ENCODE measurements around the gene ENOX1.

Gene ENOX1

DNA sequence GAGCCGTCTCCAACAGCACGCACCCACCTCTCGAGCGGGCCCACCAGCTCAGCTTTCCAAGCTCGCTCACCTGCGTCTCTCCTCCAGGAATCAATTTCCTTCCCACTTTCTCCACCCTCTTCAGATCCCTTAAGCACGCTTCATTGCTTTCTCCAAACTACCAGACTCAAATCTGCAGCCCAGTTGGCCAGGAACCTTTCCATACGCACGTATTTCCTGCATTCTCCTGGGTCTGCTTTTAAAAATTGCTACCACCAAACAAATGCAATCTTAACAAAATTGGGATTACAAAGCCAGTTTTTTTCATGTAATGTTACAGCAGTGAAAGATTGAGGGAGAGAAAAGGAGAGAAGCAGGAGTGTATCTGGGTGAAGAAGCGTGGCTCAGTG, 1.5 kb downstream of the ENOX1 start:
- TF ChIP-seq, protein P1, sequence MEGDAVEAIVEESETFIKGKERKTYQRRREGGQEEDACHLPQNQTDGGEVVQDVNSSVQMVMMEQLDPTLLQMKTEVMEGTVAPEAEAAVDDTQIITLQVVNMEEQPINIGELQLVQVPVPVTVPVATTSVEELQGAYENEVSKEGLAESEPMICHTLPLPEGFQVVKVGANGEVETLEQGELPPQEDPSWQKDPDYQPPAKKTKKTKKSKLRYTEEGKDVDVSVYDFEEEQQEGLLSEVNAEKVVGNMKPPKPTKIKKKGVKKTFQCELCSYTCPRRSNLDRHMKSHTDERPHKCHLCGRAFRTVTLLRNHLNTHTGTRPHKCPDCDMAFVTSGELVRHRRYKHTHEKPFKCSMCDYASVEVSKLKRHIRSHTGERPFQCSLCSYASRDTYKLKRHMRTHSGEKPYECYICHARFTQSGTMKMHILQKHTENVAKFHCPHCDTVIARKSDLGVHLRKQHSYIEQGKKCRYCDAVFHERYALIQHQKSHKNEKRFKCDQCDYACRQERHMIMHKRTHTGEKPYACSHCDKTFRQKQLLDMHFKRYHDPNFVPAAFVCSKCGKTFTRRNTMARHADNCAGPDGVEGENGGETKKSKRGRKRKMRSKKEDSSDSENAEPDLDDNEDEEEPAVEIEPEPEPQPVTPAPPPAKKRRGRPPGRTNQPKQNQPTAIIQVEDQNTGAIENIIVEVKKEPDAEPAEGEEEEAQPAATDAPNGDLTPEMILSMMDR (IDR thresholded peaks at IDR 0.05) = no peak

DNA sequence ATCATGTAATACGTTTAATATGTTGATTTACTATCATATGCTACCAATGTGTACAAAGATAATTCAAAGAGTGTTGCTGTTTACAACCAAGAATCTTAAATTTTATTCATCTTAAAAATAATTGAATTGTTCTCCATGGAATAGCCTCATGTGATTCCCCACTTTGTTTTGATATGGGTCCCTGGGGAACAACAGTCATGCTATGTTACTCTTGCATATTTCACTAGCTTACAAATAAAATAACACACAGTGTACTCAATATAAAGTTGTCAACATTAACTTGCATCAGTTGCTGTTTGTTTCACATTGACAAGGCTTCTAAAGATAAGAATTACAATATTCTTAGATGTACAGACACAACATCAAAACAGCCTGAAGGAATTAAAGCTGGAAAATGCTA, 2.3 kb downstream of the ENOX1 start:
- TF ChIP-seq, protein P1 (IDR thresholded peaks at IDR 0.05) = no peak

DNA sequence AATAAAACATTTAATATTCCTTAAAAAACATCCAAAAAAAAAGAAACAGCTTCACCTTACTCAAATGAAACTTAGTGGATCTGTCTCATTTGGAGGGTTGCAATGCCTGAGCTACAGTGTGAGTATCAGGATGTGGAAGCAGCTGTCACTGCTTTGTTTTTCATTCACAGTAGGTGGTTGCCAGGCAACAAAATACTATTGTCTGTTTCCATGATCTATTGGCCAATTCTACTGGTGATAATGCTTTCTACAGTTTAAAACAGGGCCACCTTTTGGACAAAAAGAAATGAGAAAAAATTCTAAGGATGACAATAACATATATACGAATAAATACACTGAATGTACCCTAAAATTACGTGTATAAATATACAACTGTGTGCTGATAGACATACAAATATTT, 3.0 kb downstream of the ENOX1 start:
- TF ChIP-seq, protein P1 (IDR thresholded peaks at IDR 0.05) = no peak

DNA sequence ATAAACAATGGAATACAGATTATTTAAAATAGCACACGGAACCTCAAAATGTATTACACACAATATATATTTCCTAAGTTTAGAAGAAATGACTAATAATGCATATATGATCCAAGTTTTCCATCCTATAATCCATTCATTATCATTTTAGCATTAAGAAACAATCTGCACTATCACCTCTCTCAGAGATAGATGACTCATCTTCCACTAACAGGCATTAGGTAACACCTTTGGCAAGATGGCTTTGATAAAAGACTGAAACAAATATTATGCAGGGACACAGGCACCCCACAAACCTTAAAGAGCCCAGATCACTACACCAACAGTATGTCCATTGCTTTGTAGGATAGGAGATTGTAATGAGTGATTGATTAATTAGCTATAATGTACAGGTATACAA, 4.1 kb downstream of the ENOX1 start:
- TF ChIP-seq, protein P1 (IDR thresholded peaks at IDR 0.05) = no peak

DNA sequence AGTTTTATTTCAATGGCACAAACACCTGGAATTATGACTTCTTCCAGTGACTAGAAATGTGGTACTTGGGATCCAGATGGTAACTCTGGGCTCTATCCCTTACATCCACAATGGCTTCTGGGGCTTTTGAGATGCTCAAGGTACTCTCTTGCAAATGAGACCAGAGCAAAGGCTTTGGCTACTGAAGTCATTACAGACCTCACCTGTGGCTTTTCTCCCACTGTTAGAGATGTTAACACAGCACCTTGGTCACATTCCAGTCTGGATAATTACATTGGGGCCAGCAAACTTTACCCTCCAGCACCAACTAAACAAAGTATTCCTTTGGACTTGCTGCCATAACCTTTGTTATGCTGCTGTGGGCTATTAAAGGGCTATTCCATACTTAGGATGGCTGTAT, 6.1 kb downstream of the ENOX1 start:
- TF ChIP-seq, protein P1 (IDR thresholded peaks at IDR 0.05) = no peak

DNA sequence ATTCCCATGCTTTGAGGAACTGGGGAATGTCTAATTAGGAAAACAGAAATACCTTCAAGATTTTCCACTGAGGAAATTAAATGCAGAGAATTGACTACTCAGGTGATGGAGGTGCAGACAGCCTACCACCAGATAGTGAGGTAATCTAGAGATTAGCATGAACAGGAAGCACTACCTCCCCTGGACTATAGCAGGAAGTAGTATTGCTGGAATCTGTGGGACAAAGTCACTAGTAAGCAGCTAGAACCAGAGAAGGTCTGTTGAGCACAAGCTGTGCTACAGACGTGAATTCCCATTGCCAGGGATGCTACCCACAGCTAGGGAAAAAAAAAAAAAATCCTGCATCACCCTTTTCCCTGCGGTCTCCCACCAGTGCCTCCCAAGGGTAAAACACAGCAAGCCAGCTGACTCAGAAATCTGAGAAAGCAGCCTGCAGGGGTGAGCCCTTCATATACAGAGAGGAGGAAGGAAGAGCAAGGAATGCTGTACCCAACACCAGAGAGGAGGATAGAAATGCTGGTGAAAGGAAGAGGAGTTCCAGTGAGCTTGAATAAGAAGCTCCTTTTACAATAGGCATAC, 10.2 kb downstream of the ENOX1 start:
- TF ChIP-seq, protein P1 (IDR thresholded peaks at IDR 0.05) = no peak

DNA sequence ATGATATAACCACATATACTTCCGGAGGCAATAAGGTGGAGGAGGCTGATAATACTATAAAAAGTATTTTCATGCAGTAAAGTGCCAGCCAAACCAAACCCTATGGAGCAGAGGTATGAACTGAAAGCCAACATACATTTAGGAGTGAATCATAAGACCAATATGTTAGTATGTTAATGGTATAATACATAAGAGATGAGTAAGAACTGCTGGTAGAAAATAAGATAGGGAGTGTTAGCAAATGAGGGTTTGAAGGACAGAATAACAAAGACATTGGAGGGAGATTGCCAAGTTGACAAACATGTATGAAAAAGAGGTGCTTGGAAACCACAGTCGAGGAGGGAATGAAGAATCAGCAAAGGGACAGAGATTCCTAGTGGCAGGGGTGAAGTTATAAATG, 10.8 kb downstream of the ENOX1 start:
- TF ChIP-seq, protein P1 (IDR thresholded peaks at IDR 0.05) = no peak

DNA sequence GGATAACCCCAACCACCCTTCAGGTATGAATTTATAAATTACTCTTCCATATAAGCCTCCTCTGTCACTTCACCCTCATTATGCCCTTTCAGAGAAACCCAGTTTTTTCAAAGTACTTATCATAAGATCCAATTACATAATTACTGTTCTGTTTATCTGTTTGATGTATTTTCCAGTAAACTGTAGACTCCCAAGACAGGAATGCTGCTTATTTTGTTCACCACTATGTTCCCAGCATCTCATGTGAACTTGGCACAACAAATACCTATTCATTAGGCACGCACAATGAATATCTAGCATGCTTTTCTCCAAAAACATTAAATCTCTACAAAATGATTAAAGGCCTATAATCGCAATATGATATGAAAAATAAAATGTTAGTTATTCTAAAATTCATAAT, 13.2 kb downstream of the ENOX1 start:
- TF ChIP-seq, protein P1 (IDR thresholded peaks at IDR 0.05) = no peak

Data from LNCAP (cell line).